ENCODE results near the gene ZBTB43. TPM values are rescaled to one million over a fixed set of nuclear protein-coding genes. Genes with fewer than 3 reads are reported as not detected.

Gene ZBTB43
- total RNA-seq, 2 donors from 2014 or later, result 17.4 to 24.2 TPM

- H3K9me3 ChIP-seq (ENCODE audit: control insufficient read depth, low read length), result no peaks in the 10 kb centered on the region
- Mint-ChIP-seq H3K4me1 (no peaks in the 10 kb centered on the region), H3K27ac (no peak overlapping the region), H3K4me3 (no peak overlapping the region), H3K27me3 (ENCODE audit: insufficient read depth) (no peaks in the 10 kb centered on the region), H3K9me3 (no peaks in the 10 kb centered on the region), H3K36me3 (ENCODE audit: low read depth) (peaks cover 38% of the 10 kb centered on the region)
- H3K27ac ChIP-seq (ENCODE audit: low read depth, low read length), result no peak overlapping the region
- no peak overlapping the region for H3K9ac ChIP-seq (ENCODE audit: extremely low read depth, low read length, poor library complexity, severe bottlenecking)
- H3K36me3 ChIP-seq (ENCODE audit: control insufficient read depth, insufficient read depth, low read length), result peaks cover 44% of the 10 kb centered on the region
- no peak for DNase-seq
- TF ChIP-seq, protein P1, sequence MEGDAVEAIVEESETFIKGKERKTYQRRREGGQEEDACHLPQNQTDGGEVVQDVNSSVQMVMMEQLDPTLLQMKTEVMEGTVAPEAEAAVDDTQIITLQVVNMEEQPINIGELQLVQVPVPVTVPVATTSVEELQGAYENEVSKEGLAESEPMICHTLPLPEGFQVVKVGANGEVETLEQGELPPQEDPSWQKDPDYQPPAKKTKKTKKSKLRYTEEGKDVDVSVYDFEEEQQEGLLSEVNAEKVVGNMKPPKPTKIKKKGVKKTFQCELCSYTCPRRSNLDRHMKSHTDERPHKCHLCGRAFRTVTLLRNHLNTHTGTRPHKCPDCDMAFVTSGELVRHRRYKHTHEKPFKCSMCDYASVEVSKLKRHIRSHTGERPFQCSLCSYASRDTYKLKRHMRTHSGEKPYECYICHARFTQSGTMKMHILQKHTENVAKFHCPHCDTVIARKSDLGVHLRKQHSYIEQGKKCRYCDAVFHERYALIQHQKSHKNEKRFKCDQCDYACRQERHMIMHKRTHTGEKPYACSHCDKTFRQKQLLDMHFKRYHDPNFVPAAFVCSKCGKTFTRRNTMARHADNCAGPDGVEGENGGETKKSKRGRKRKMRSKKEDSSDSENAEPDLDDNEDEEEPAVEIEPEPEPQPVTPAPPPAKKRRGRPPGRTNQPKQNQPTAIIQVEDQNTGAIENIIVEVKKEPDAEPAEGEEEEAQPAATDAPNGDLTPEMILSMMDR (conservative IDR thresholded peaks at IDR 0.05), result no peak
- H3K27me3 ChIP-seq (ENCODE audit: control insufficient read depth, insufficient read depth, low read length, poor library complexity, severe bottlenecking), result no peaks in the 10 kb centered on the region
- no peak overlapping the region for H3K4me3 ChIP-seq (ENCODE audit: low read length)
- no peaks in the 10 kb centered on the region for H3K4me1 ChIP-seq (ENCODE audit: control insufficient read depth, insufficient read depth, low read length)
- WGBS, 2 experiments (ENCODE audit: insufficient coverage in 1 of 2, insufficient read length in 1 of 2), result 88 to 100% methylated on average over 1 of the region's 2 CpGs
Measured at GRCh38 chr9:126836216-126836615, 31.4 kb downstream of the ZBTB43 start.

- Histone ChIP-seq H3K9me3 (ENCODE audit: control insufficient read depth, low read length) (no peaks in the 10 kb centered on the region), H3K27ac (ENCODE audit: low read depth, low read length) (no peak overlapping the region), H3K9ac (ENCODE audit: extremely low read depth, low read length, poor library complexity, severe bottlenecking) (no peak overlapping the region), H3K36me3 (ENCODE audit: control insufficient read depth, insufficient read depth, low read length) (peaks cover 32% of the 10 kb centered on the region), H3K4me3 (ENCODE audit: low read length) (no peak overlapping the region), H3K4me1 (ENCODE audit: control insufficient read depth, insufficient read depth, low read length) (no peaks in the 10 kb centered on the region), H3K27me3 (ENCODE audit: control insufficient read depth, insufficient read depth, low read length, poor library complexity, severe bottlenecking) (no peaks in the 10 kb centered on the region)
- H3K27me3 Mint-ChIP-seq (ENCODE audit: insufficient read depth), result no peaks in the 10 kb centered on the region
- no peak for DNase-seq
- H3K4me1 Mint-ChIP-seq, result no peaks in the 10 kb centered on the region
- TF ChIP-seq, protein P1 (conservative IDR thresholded peaks at IDR 0.05), result no peak
- no peak overlapping the region for H3K27ac Mint-ChIP-seq
- peaks cover 25% of the 10 kb centered on the region for H3K36me3 Mint-ChIP-seq (ENCODE audit: low read depth)
- 94 to 98% methylated on average over 6 to 7 of the region's 7 CpGs for WGBS, 2 experiments (ENCODE audit: insufficient coverage in 1 of 2, insufficient read length in 1 of 2)
- H3K4me3 Mint-ChIP-seq, result no peak overlapping the region
- no peaks in the 10 kb centered on the region for H3K9me3 Mint-ChIP-seq
Measured at GRCh38 chr9:126838055-126838811, 33.4 kb downstream of the ZBTB43 start.

DNA sequence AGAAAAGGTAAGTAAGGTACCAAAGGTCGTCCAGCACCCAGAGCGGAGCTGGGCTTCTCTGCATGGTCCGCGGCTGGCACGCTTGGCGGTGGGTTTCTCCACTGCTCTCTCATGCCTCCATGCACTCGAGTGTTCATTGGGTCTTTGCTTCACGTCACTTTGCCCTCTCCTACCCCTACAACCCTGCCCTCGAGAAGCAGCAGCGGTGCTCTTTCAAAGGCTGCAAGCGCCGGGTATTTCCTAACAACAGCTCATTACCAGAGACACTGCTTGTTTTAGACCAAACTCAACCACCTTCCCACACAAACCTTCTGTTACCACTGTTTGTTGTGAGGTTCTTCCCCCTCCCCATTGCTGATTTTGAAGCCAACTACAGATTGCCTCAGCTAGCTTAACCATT, 34.1 kb downstream of the ZBTB43 start:
- H3K36me3 ChIP-seq (ENCODE audit: control insufficient read depth, insufficient read depth, low read length), result peaks cover 25% of the 10 kb centered on the region
- no peaks in the 10 kb centered on the region for H3K9me3 ChIP-seq (ENCODE audit: control insufficient read depth, low read length)
- 94 to 98% methylated on average over 11 to 12 of the region's 12 CpGs for WGBS, 2 experiments (ENCODE audit: insufficient coverage in 1 of 2, insufficient read length in 1 of 2)
- Mint-ChIP-seq H3K4me1 (no peaks in the 10 kb centered on the region), H3K36me3 (ENCODE audit: low read depth) (peaks cover 19% of the 10 kb centered on the region), H3K4me3 (no peak overlapping the region), H3K9me3 (no peaks in the 10 kb centered on the region), H3K27ac (no peak overlapping the region), H3K27me3 (ENCODE audit: insufficient read depth) (no peaks in the 10 kb centered on the region)
- no peak overlapping the region for H3K27ac ChIP-seq (ENCODE audit: low read depth, low read length)
- H3K9ac ChIP-seq (ENCODE audit: extremely low read depth, low read length, poor library complexity, severe bottlenecking), result no peak overlapping the region
- H3K4me1 ChIP-seq (ENCODE audit: control insufficient read depth, insufficient read depth, low read length), result no peaks in the 10 kb centered on the region
- no peak overlapping the region for H3K4me3 ChIP-seq (ENCODE audit: low read length)
- peak; percentile 22 for DNase-seq
- TF ChIP-seq, protein P1 (conservative IDR thresholded peaks at IDR 0.05), result no peak
- no peaks in the 10 kb centered on the region for H3K27me3 ChIP-seq (ENCODE audit: control insufficient read depth, insufficient read depth, low read length, poor library complexity, severe bottlenecking)

All from endodermal cell (in vitro differentiated cells).